ENCODE data around the gene PLCL1.

PLCL1 gene

GRCh38 chr2:197804049-197804757 lies at the start of gene PLCL1:
TSS of gene PLCL1 (plus strand) at chr2:197804593.
- DNase-seq: peak; percentile 88

- no peak for DNase-seq
Observed at GRCh38 chr2:197759013-197759412, 45.4 kb upstream of the PLCL1 start.

DNA sequence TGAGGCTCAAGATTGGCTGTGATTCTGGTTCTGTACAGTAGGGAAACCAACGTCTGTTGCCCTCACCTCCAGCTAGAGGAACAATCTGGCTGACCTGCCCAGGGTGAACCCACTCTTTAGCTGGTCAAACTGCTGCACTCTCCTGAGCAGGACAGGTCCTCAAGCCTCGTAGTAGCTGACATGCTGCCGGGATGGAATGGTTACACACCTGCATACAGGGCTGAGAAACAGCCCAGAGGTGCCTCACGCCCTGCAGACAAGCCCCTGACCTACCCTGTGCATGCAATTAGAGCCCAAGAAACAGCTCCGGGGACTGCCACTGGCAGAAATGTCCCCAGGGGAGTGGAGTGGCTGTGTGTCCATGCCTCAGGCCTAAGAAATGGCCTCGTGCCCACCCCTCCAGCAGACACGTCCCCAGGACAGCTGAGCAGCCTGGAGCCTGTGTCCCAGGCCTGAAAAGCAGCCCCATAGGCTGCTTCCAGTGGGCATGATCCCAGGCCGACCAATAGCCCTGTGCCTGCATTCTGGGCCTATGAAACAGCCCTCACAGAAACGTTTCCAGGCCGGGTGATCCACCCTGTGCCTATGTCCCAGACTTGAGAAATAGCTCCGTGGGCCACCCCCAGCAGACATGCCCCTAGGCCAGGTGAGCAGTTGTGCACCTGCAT lies 44.6 kb upstream of the PLCL1 start:
- no peak for DNase-seq

DNA sequence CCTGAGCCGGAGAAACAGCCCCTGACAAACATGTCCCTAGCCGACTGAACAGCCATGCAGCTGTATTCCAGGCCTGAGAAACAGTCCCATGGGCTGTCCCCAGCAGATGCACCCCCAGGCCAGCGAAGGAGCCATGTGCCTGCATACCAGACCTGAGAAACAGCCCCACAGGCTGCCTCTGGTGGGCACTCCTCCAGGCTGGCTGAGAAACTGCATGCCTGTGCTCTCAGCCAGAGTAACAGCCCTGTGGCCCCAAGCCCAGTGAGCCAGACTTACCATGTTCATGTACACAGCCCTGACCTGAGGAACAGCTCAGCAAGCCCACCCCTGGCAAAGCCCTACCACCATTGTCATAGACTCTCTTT lies 44.1 kb upstream of the PLCL1 start:
- DNase-seq: no peak

DNA sequence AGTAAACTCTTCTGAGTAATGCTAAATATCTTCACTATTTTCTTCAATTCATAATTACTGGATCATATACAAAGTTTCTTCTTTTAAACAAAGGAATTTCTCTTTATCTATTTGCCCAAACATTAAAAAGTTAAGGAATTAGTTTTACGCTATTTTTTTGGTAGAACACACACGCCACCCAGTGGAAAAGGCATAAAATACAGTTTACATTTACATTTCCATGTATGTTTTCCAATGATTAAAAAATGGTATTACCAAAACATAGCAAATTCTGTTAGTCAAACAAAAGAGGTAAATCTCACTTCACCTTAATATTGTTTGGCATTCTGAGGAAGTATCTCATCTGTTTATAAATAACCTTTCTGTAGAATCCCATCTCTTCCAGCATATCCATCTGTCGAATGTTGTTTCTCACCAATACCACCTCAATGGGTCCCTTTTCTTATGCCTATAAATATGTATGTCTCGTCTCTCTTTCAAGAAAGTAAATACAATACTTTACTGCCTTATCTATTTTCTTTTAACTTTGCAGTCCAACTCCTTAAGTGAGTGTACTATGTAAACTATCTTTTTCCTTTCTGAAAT lies 26.5 kb upstream of the PLCL1 start:
- no peak for DNase-seq

DNA sequence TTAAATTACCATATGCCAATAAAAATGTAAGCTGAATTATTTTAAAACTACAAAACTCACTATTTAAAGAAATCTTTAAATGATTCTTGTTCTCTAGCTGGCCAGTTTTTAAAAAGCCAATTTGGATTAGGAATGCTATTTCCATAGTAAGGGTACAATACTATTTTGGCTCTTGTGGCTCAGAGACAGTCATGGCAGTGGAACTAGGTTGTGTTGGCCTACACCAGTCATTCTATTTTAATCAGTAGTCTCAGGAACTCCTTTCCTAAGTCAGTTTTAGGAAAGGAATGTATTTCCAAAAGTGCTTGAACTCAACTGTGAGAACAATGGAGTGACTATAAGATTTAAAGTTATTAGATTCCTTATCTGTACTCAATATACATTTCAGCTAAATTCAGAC lies 25.1 kb upstream of the PLCL1 start:
- DNase-seq: no peak

GRCh38 chr2:197782126-197782525 lies 22.3 kb upstream of the PLCL1 start:
- DNase-seq: no peak

GRCh38 chr2:197784956-197785941 lies 19.1 kb upstream of the PLCL1 start, which contains the start of gene BOLL:
TSS of gene BOLL (minus strand) at chr2:197785319. CDS start at chr2:197781850, 3,469 bp downstream.
- DNase-seq: no peak

DNA sequence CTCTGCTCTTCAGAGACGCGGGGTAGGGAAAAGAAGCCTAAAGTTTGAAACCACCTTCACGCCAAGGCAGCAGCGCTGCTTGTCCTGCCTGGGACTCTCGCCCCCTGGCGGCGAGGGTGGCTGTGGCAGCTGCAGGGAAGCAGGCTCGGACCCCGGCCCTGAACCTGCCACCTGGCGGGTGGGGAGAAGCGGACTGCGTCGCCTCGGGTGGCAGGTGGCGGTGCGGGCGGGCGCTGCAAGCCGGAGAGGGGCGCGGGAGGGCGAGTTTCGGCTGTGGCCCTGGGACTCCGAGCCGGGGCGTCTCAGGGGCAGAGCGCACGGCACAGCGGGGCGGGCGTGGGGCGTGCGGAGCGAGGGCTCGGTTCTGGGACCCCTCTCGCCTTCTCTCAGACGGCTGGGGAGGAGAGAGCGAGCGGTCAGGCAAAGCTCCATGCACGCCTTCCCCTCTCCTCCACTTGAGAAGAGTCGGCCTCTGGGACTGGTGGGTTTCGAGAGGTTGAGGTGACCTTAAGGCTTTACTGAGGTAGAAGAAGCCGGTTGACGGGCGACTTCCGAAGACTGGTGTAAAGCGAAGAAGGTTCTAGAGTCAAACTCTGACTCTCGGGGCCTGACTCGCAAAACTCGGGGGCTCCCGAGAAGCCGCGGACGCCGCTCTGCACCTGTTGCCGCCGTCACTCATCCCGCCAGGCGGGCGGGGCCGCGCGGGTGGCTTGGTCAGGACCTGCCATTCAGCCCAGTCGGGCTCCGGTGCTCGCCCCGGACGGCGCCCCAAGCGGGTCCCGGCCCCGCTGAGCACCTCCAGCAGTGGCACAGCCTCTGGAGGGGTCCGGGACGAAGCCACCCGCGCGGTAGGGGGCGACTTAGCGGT lies 18.1 kb upstream of the PLCL1 start:
- peak; percentile 69 for DNase-seq

DNA sequence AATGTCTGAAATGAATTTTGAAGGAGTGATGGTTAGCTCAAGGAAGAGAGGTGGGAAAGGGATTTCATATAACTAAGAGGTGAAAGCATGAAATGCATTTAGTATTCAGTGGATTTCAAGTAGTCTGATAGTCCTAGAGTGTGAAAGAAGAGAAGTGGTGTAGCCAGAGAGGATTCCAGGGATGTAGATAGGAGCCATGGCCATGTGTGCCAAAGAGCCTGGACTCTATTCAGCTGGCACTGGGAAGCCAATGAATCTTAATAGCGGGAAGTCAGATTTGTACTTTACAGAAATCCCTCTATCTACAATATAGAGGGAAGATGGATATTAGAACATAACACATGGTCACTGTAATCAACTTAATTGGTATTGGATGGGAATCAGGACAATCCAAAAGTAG lies 10.9 kb upstream of the PLCL1 start:
- no peak for DNase-seq

GRCh38 chr2:197795277-197795676 lies 9.1 kb upstream of the PLCL1 start:
- no peak for DNase-seq

DNA sequence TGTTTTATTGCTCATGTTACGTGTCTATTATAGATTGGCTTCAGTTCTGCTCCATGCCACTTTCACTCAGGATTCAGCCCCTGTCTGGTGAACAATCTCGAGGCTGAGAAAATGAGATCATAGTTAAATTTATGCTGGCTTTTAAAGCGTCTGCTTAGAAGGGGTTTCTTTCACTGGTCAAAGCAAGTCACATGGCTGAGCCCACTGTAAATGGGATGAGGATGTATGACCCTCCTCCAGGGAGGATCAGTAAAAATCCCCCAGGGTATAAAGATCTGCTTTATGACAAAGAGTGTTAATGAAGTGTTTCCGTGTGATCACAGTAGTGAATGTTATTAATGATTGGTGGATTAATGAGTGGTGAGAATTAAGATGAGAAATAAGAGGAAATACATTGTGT lies 6.2 kb upstream of the PLCL1 start:
- no peak for DNase-seq

DNA sequence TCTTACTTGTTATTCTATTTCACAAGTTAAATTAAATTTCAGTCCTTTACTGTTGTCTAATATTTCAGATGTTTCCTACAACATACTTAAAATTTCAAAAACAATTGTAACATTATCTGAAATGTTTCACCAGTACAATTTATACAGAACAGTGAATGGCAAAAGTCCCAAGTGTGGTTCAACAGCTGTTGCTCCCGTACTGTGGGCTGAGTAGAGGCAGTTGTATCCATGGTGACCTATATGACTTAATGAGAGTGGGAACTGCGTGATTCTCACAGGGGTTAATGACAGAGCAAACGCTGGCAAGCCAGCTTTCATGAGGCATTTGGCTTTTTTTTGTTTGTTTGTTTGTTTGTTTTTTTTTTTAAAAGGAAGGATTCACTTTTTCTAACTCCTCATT lies 5.3 kb upstream of the PLCL1 start:
- DNase-seq: no peak

DNA sequence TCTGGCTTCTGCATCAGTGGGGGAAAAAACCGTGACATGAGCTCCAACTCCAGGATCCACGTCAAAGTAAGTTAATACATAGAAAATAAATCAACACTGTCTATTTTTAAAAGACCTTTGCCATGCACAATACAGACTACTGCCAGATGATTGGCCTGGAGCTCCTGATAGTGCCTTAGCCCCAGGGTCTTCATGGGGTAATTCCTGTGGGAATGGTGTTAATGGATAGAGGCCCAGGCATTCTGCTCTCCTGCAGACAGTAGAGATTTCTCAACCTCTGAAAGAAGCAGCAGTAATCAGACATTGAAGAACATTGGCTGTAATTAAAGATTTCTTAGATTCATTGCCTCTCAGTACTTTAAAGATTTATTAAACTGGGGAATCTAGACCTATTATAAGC lies 4.3 kb upstream of the PLCL1 start:
- no peak for DNase-seq

GRCh38 chr2:197801033-197801432 lies 3.4 kb upstream of the PLCL1 start:
- DNase-seq: no peak

GRCh38 chr2:197803033-197803444 lies 1.4 kb upstream of the PLCL1 start:
- no peak for DNase-seq

DNA sequence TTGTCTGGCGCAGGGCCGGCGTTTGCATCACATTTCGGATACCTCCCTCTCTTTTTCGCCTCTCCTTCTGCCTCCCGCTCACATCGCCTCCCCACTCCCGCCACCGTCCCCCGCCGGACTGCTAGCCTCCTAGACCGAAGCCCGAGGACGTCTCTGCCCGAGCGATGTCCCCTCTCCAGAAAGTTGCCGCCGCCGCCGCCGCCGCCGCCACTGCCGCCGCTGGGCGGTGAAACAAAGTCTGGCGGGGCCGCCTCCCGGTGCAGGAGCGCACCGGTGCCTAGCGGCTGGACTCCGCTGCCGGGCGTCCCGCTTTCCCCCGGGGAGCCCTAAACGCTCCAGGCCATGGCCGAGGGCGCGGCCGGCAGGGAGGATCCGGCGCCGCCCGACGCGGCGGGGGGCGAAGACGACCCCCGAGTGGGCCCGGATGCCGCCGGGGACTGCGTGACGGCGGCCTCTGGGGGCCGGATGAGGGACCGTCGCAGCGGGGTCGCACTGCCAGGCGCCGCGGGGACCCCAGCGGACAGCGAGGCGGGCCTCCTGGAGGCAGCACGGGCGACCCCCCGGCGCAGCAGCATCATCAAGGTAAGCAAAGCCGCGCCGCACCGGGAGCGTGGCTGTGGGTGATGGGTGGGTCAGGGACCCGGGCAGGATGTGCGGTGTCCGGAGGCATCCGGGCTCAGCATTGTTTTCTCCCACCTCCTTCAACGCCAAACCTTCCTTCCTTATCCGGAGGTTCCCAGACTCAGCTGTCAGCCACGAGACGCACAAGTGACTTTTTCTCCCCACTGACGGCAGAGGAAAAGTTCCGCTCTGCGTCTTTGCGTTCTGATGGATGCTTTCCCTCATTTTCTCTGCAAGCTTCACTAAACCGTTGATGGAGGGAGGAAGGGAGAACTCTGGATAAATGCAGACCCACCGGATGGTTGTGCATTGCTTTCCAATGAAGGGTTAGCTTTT lies 643 bp downstream of the PLCL1 start:
- DNase-seq: peak; percentile 62

DNA sequence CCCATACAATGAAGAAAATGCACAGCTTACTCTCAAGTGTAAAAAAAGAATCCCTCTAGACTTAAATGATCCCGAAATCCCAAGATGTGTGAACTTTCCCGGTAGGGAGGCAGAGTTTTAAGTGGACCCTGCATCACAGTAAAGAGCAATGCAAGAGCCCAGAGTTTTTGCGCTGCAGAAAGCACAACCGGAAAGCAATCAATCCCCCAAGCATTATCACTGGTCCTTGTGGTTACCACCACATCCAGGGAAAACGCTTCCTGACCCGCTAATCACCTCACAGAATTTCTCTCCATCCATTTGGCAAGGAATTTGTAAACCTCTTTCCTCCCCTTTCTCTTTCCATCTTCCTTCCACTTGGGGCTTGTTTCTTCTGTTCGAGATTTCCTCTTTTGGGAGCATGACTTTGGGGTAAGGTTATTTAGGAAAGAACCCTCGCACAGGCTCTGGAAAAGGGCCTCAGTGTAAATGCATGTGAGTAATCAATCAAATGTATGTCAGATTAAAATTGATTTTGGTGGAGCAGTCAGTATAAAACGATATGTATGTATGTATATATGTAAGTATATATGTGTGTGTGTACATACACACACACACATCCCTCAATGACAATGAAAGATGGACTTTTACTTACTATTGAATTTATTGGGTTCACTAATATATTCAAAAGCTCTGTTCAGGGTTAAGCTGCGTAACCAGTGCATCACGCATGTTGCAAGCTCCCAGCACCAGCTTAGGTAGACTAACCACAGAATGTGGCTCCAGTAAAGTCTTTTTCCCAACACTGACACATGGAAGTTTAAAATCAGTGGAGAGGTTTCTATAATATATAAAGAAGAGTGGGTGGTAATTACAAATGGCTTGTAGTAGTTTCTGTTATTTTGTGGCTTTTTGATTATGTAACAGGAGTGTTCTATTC lies 1.6 kb downstream of the PLCL1 start:
- DNase-seq: no peak

- no peak for DNase-seq
Observed at GRCh38 chr2:197809064-197809463, 4.7 kb downstream of the PLCL1 start.

- no peak for DNase-seq
Observed at GRCh38 chr2:197810016-197810415, 5.6 kb downstream of the PLCL1 start.

Data from activated CD4-positive, CD25-positive, alpha-beta regulatory T cell treated with anti-CD3 and anti-CD28 coated beads, Interleukin-2, amount 50 U/mL, for 72 hours (primary cell).